K562 (cell line): ENCODE results near the gene COA6. TPM values are rescaled to one million over a fixed set of nuclear protein-coding genes. Genes with fewer than 3 reads are reported as not detected.
A peak's percentile ranks its signal among the peaks of the same experiment; 100 is the strongest.

Source experiments
- COPS2 ChIP-seq: fragments of 450-650 bp; conservative IDR thresholded peaks from 2 replicates; pipeline ENCODE4 v1.6.1; 2016; ENCODE audit warnings: mild to moderate bottlenecking, moderate library complexity
- JUN ChIP-seq, 2 experiments: sonication (generic) in 1 of 2; formaldehyde crosslinking in 1 of 2; IDR thresholded peaks; 2 replicates each; pipeline versions ENCODE4 v1.6.1 to v1.8.0; 2012 to 2022; ENCODE audit warnings: borderline replicate concordance in 2 of 2, mild to moderate bottlenecking in 2 of 2, improper control_type of control experiment in 1 of 2, low read depth in 1 of 2, low read length in 1 of 2, missing genetic modification reagents in 1 of 2
- NR1H2 ChIP-seq: sonication (generic); formaldehyde crosslinking; IDR thresholded peaks from 2 replicates; pipeline ENCODE4 v1.4.0; 2020; ENCODE audit warnings: mild to moderate bottlenecking, missing genetic modification reagents
- NRF1 ChIP-seq, 2 experiments: fragments of 450-650 bp; IDR thresholded peaks in 1 of 2; conservative IDR thresholded peaks in 1 of 2; 2 replicates each; pipeline ENCODE4 v1.6.1; 2014; ENCODE audit warnings: mild to moderate bottlenecking in 2 of 2
- RBM34 ChIP-seq: fragments of 200-400 bp; formaldehyde crosslinking; IDR thresholded peaks from 2 replicates; pipeline ENCODE4 v1.6.1; 2018; ENCODE audit warnings: low read length, borderline replicate concordance; ENCODE audit not compliant: insufficient read depth
- STAT5B ChIP-seq: fragments of 250-450 bp; sonication (Bioruptor Pico); IDR thresholded peaks from 2 replicates; pipeline ENCODE4 v1.8.0; 2021; ENCODE audit warnings: mild to moderate bottlenecking, inconsistent platforms
- ZNF12 ChIP-seq: sonication (generic); formaldehyde crosslinking; IDR thresholded peaks from 2 replicates; pipeline ENCODE4 v1.4.0; 2020; ENCODE audit warnings: mild to moderate bottlenecking, missing genetic modification reagents
- polyA plus RNA-seq, 8 experiments: library from polyadenylated mRNA; depleted of rRNA in 4 of 8; stranded (reverse) in 5 of 8; unstranded in 3 of 8; fragments of >200 nt; fragmentation: Nextera tagmentation in 2 of 8; fragmentation: Illumina TruSeq in 1 of 8; extraction: Ambion mirVana in 2 of 8; extraction: Trizol in 1 of 8; gene quantifications; 2 replicates each; pipeline versions ENCODE4 v1.2.1 to v1.2.3, GENCODE V29; 2011 to 2014; ENCODE audit warnings: inconsistent platforms in 1 of 8, missing spikeins in 1 of 8
- total RNA-seq, 7 experiments: library from RNA; depleted of rRNA in 6 of 7; stranded (reverse); fragments of >200 nt in 6 of 7; fragmentation: Illumina TruSeq in 2 of 7; extraction: Trizol in 2 of 7; gene quantifications; 2 replicates each; pipeline versions ENCODE4 v1.2.1 to v1.2.3, GENCODE V29; 2011 to 2021; ENCODE audit warnings: low replicate concordance in 1 of 7
- TF ChIP-seq, protein P1 (sequence below): fragments of 450-650 bp; IDR thresholded peaks from 2 replicates; pipeline ENCODE4 v1.6.1; 2016; ENCODE audit warnings: mild to moderate bottlenecking, moderate library complexity
- TF ChIP-seq, protein P2 (sequence below): fragments of 250-450 bp; sonication (Bioruptor Pico); IDR thresholded peaks from 2 replicates; pipeline ENCODE4 v1.4.0; 2020; ENCODE audit warnings: mild to moderate bottlenecking
- TF ChIP-seq, protein P3 (sequence below): sonication (generic); formaldehyde crosslinking; IDR thresholded peaks from 2 replicates; pipeline ENCODE4 v1.8.0; 2022; ENCODE audit warnings: mild to moderate bottlenecking, missing genetic modification reagents, borderline replicate concordance

COA6 gene
- total and polyA plus RNA-seq, 9 of the 15 experiments (the other 6 are each of a cell fraction or from before 2014, with no cell fraction given): 77.7 to 187 (median 134) TPM

DNA sequence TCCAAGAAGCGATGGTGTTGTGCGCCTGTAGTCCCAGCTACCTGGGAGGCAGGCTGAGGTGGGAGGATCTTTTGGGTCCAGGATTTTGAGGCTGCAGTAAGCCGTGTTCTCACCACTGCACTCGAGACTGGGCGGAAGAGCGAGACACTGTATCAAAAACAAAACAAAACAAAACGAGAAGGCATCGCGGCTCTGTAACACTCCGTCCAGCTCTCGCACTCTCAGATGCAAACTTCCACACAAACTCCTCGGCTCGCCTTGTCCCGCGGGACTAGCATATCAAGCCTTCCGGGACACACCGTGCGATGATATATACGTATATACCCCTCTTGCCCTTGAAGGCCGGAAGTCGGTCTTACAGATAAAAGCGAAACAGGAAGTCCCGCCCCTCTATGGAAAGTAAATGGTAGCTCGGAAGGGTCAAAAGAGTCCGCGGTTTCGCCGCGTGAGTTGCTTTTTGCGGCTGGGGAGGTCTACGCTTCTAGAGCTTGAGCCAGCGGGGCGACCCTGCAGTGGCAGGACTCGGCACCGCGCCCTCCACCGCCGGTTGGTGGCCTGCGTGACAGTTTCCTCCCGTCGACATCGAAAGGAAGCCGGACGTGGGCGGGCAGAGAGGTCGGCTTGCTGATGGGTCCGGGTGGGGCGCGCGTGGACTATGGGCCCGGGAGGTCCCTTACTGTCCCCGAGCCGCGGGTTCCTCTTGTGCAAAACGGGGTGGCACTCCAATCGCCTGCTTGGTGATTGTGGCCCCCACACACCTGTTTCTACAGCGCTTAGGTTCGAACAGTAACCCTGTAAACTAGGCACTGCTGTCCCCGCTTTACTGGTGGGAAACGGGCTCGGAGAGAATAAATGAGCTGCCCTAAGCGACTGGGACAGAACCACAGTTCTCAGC, at the start of gene COA6 (continued):
- TF ChIP-seq, protein P1, sequence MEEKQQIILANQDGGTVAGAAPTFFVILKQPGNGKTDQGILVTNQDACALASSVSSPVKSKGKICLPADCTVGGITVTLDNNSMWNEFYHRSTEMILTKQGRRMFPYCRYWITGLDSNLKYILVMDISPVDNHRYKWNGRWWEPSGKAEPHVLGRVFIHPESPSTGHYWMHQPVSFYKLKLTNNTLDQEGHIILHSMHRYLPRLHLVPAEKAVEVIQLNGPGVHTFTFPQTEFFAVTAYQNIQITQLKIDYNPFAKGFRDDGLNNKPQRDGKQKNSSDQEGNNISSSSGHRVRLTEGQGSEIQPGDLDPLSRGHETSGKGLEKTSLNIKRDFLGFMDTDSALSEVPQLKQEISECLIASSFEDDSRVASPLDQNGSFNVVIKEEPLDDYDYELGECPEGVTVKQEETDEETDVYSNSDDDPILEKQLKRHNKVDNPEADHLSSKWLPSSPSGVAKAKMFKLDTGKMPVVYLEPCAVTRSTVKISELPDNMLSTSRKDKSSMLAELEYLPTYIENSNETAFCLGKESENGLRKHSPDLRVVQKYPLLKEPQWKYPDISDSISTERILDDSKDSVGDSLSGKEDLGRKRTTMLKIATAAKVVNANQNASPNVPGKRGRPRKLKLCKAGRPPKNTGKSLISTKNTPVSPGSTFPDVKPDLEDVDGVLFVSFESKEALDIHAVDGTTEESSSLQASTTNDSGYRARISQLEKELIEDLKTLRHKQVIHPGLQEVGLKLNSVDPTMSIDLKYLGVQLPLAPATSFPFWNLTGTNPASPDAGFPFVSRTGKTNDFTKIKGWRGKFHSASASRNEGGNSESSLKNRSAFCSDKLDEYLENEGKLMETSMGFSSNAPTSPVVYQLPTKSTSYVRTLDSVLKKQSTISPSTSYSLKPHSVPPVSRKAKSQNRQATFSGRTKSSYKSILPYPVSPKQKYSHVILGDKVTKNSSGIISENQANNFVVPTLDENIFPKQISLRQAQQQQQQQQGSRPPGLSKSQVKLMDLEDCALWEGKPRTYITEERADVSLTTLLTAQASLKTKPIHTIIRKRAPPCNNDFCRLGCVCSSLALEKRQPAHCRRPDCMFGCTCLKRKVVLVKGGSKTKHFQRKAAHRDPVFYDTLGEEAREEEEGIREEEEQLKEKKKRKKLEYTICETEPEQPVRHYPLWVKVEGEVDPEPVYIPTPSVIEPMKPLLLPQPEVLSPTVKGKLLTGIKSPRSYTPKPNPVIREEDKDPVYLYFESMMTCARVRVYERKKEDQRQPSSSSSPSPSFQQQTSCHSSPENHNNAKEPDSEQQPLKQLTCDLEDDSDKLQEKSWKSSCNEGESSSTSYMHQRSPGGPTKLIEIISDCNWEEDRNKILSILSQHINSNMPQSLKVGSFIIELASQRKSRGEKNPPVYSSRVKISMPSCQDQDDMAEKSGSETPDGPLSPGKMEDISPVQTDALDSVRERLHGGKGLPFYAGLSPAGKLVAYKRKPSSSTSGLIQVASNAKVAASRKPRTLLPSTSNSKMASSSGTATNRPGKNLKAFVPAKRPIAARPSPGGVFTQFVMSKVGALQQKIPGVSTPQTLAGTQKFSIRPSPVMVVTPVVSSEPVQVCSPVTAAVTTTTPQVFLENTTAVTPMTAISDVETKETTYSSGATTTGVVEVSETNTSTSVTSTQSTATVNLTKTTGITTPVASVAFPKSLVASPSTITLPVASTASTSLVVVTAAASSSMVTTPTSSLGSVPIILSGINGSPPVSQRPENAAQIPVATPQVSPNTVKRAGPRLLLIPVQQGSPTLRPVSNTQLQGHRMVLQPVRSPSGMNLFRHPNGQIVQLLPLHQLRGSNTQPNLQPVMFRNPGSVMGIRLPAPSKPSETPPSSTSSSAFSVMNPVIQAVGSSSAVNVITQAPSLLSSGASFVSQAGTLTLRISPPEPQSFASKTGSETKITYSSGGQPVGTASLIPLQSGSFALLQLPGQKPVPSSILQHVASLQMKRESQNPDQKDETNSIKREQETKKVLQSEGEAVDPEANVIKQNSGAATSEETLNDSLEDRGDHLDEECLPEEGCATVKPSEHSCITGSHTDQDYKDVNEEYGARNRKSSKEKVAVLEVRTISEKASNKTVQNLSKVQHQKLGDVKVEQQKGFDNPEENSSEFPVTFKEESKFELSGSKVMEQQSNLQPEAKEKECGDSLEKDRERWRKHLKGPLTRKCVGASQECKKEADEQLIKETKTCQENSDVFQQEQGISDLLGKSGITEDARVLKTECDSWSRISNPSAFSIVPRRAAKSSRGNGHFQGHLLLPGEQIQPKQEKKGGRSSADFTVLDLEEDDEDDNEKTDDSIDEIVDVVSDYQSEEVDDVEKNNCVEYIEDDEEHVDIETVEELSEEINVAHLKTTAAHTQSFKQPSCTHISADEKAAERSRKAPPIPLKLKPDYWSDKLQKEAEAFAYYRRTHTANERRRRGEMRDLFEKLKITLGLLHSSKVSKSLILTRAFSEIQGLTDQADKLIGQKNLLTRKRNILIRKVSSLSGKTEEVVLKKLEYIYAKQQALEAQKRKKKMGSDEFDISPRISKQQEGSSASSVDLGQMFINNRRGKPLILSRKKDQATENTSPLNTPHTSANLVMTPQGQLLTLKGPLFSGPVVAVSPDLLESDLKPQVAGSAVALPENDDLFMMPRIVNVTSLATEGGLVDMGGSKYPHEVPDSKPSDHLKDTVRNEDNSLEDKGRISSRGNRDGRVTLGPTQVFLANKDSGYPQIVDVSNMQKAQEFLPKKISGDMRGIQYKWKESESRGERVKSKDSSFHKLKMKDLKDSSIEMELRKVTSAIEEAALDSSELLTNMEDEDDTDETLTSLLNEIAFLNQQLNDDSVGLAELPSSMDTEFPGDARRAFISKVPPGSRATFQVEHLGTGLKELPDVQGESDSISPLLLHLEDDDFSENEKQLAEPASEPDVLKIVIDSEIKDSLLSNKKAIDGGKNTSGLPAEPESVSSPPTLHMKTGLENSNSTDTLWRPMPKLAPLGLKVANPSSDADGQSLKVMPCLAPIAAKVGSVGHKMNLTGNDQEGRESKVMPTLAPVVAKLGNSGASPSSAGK: peak; percentile 70
- TF ChIP-seq STAT5B (CRISPR knock-in tag) (no peak), ZNF12 (CRISPR knock-in tag) (no peak), NRF1 (conservative IDR thresholded peaks at IDR 0.05 in 1 of 2, IDR thresholded peaks at IDR 0.05 in 1 of 2) (peak; percentile 30 to 53; a peak in 1 of 4 replicates), COPS2 (no peak), JUN (IDR thresholded peaks at IDR 0.05; ENCODE audit: borderline replicate concordance, low read depth, low read length) (no peak; the same call in 1 of the 2 replicates), JUN (CRISPR knock-in tag; IDR thresholded peaks at IDR 0.05; ENCODE audit: borderline replicate concordance) (no peak; the same call in 1 of the 2 replicates), RBM34 (no peak), NR1H2 (CRISPR knock-in tag) (peak; percentile 92)
- TF ChIP-seq, protein P2, sequence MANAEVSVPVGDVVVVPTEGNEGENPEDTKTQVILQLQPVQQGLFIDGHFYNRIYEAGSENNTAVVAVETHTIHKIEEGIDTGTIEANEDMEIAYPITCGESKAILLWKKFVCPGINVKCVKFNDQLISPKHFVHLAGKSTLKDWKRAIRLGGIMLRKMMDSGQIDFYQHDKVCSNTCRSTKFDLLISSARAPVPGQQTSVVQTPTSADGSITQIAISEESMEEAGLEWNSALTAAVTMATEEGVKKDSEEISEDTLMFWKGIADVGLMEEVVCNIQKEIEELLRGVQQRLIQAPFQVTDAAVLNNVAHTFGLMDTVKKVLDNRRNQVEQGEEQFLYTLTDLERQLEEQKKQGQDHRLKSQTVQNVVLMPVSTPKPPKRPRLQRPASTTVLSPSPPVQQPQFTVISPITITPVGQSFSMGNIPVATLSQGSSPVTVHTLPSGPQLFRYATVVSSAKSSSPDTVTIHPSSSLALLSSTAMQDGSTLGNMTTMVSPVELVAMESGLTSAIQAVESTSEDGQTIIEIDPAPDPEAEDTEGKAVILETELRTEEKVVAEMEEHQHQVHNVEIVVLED (CRISPR knock-in tag): peak; percentile 58; the same call in 1 of the 2 replicates
- TF ChIP-seq, protein P3, sequence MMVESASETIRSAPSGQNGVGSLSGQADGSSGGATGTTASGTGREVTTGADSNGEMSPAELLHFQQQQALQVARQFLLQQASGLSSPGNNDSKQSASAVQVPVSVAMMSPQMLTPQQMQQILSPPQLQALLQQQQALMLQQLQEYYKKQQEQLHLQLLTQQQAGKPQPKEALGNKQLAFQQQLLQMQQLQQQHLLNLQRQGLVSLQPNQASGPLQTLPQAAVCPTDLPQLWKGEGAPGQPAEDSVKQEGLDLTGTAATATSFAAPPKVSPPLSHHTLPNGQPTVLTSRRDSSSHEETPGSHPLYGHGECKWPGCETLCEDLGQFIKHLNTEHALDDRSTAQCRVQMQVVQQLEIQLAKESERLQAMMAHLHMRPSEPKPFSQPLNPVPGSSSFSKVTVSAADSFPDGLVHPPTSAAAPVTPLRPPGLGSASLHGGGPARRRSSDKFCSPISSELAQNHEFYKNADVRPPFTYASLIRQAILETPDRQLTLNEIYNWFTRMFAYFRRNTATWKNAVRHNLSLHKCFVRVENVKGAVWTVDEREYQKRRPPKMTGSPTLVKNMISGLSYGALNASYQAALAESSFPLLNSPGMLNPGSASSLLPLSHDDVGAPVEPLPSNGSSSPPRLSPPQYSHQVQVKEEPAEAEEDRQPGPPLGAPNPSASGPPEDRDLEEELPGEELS: 0 out of 2 replicates have a peak, but pooled peaks have one; percentile 16
